Activated T-helper 17 cell treated with anti-CD3 and anti-CD28 coated beads, Interleukin-2, amount 50 U/mL, for 72 hours (primary cell): Measurements from ENCODE around the gene ENPP1. TPM values are rescaled to one million over a fixed set of nuclear protein-coding genes. Genes with fewer than 3 reads are reported as not detected.

Experiments used
- ATAC-seq: fragments of 150-1000 bp; cut with Tn5 transposase; replicated peaks from 2 replicates; pipeline ENCODE4 v1.10.0; 2021; ENCODE audit warnings: mild to moderate bottlenecking, moderate library complexity
- H3K27ac Mint-ChIP-seq: one replicate; pipeline ENCODE4 v1.8.0; 2022; ENCODE audit warnings: mixed read lengths
- H3K27me3 Mint-ChIP-seq: one replicate; pipeline ENCODE4 v1.8.0; 2022; ENCODE audit warnings: mixed read lengths
- H3K36me3 Mint-ChIP-seq: one replicate; pipeline ENCODE4 v1.8.0; 2022; ENCODE audit warnings: low read depth, mild to moderate bottlenecking, mixed read lengths
- H3K4me1 Mint-ChIP-seq: one replicate; pipeline ENCODE4 v1.8.0; 2022; ENCODE audit warnings: mixed read lengths
- H3K4me3 Mint-ChIP-seq: one replicate; pipeline ENCODE4 v1.8.0; 2022; ENCODE audit warnings: mild to moderate bottlenecking, mixed read lengths
- H3K9me3 Mint-ChIP-seq: one replicate; pipeline ENCODE4 v1.8.0; 2022; ENCODE audit warnings: mixed read lengths
- total RNA-seq, 2 donors: library from RNA; stranded (reverse); gene quantifications; one replicate each; pipeline ENCODE4 v1.2.3, GENCODE V29; 2022

Gene ENPP1
- total RNA-seq, 2 donors from 2014 or later: 0.73 to 0.74 TPM

- Mint-ChIP-seq H3K9me3 (no peaks in the 10 kb centered on the region), H3K27ac (no peak overlapping the region), H3K27me3 (peaks cover 18% of the 10 kb centered on the region), H3K4me3 (no peak overlapping the region), H3K4me1 (no peaks in the 10 kb centered on the region), H3K36me3 (no peaks in the 10 kb centered on the region)
- ATAC-seq: no peak
These were observed 31.9 kb upstream of the ENPP1 start for GRCh38 chr6:131775886-131776285.

DNA sequence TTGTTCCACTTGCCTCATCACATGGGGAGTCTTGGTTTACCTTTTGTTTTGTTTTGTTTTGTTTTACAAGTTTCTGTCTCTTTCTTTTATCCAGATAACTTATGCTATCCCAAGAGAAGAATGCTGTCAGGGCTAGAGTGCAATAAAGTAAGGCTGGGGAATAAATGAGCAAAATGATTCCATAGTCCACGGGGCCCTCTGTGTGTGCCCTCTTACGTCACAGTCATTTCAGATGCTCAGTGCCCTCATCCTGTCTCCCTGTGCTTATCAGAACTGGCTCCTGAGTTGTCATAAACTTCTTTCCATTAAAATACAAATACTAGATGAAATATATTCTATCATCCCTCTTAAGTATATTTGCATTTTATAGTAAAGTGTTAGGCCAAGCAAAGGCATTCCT is 30.8 kb upstream of the ENPP1 start:
- Mint-ChIP-seq H3K4me1 (no peaks in the 10 kb centered on the region), H3K9me3 (no peaks in the 10 kb centered on the region), H3K27me3 (peaks cover 19% of the 10 kb centered on the region)

GRCh38 chr6:131778169-131778568 is 29.7 kb upstream of the ENPP1 start:
- peaks cover 15% of the 10 kb centered on the region for H3K27me3 Mint-ChIP-seq

More for the DNA sequence above, 30.8 kb upstream of the ENPP1 start:
- Mint-ChIP-seq H3K36me3 (no peaks in the 10 kb centered on the region), H3K27ac (no peak overlapping the region), H3K4me3 (no peak overlapping the region)
- no peak for ATAC-seq

GRCh38 chr6:131779304-131779703 is 28.5 kb upstream of the ENPP1 start:
- Mint-ChIP-seq H3K27ac (no peak overlapping the region), H3K9me3 (no peaks in the 10 kb centered on the region), H3K4me3 (no peak overlapping the region), H3K36me3 (no peaks in the 10 kb centered on the region), H3K4me1 (no peaks in the 10 kb centered on the region), H3K27me3 (peaks cover 15% of the 10 kb centered on the region)
- ATAC-seq: no peak

More at GRCh38 chr6:131778169-131778568, 29.7 kb upstream of the ENPP1 start:
- ATAC-seq: no peak
- H3K4me1 Mint-ChIP-seq: no peaks in the 10 kb centered on the region
- no peaks in the 10 kb centered on the region for H3K36me3 Mint-ChIP-seq
- no peak overlapping the region for H3K4me3 Mint-ChIP-seq
- no peaks in the 10 kb centered on the region for H3K9me3 Mint-ChIP-seq
- H3K27ac Mint-ChIP-seq: no peak overlapping the region

- H3K27me3 Mint-ChIP-seq: peaks cover 14% of the 10 kb centered on the region
- H3K36me3 Mint-ChIP-seq: no peaks in the 10 kb centered on the region
- H3K27ac Mint-ChIP-seq: no peak overlapping the region
- H3K4me1 Mint-ChIP-seq: no peaks in the 10 kb centered on the region
- ATAC-seq: no peak
- no peak overlapping the region for H3K4me3 Mint-ChIP-seq
- H3K9me3 Mint-ChIP-seq: no peaks in the 10 kb centered on the region
These were observed 27.2 kb upstream of the ENPP1 start for GRCh38 chr6:131780600-131780999.

- peaks cover 14% of the 10 kb centered on the region for H3K27me3 Mint-ChIP-seq
- H3K27ac Mint-ChIP-seq: no peak overlapping the region
- no peaks in the 10 kb centered on the region for H3K4me1 Mint-ChIP-seq
- ATAC-seq: no peak
- H3K4me3 Mint-ChIP-seq: no peak overlapping the region
- no peaks in the 10 kb centered on the region for H3K9me3 Mint-ChIP-seq
- H3K36me3 Mint-ChIP-seq: no peaks in the 10 kb centered on the region
These were observed 26.1 kb upstream of the ENPP1 start for GRCh38 chr6:131781687-131782086.

DNA sequence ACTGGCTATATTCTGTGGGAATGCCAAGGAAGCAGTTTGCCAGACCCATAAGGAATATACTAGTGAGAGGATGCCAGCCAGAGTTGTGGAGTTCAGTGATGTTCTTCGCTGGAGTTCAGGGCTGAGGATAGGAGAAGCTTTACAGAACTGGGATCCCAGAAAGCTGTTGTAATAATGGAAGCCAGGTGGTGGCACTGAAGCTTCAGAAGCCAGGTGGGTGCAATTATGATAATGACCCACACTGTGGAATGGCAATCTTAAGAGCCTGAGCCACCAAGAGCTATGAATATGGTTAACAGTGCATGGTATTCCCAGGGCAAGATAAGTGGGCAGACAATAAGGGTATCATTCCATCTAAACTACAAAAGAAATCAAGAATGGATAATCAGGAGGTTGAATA is 25.1 kb upstream of the ENPP1 start:
- no peaks in the 10 kb centered on the region for H3K4me1 Mint-ChIP-seq
- ATAC-seq: no peak
- H3K27me3 Mint-ChIP-seq: peaks cover 14% of the 10 kb centered on the region
- H3K4me3 Mint-ChIP-seq: no peak overlapping the region
- no peaks in the 10 kb centered on the region for H3K9me3 Mint-ChIP-seq
- H3K36me3 Mint-ChIP-seq: no peaks in the 10 kb centered on the region
- no peak overlapping the region for H3K27ac Mint-ChIP-seq

DNA sequence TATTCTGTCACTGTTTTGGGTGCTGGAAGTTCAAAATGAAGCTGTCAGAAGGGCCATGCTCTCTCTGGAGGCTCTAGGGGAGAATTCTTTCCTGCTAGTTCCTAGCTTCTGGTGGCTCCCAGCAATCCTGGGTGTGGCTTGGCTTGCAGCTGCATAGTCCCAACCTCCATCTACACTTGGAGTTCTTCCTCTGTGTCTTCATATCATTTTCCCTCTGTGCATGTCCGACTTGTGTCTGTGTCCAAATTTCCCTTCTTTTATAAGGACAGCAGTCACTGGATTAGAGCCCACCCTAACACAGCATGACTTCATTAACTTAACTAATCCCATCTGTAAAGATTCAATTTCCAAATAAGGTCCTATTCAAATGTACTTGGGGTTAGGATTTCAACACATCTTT is 23.3 kb upstream of the ENPP1 start:
- no peak for ATAC-seq
- Mint-ChIP-seq H3K4me3 (no peak overlapping the region), H3K27ac (no peak overlapping the region), H3K36me3 (no peaks in the 10 kb centered on the region), H3K9me3 (no peaks in the 10 kb centered on the region), H3K4me1 (peaks cover 7% of the 10 kb centered on the region), H3K27me3 (peaks cover 11% of the 10 kb centered on the region)

DNA sequence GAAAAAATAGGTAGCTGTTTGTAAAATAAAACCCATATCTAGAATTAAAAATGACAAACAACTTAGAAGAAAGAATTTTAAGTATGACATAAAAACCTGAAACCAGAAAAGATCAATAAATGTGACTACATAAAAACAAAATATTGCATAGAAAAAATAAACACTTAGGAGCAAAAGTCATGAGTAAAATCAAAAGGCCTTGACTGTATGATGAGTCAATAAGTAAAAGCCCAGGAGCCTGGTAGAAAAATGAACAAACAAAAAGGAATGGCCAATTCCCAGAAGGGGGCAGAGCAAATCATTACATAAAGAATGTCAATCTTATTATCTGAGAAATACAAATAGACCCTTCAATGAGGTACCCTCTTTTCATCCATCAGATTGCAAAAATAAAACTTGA is 20.7 kb upstream of the ENPP1 start:
- no peaks in the 10 kb centered on the region for H3K9me3 Mint-ChIP-seq
- peaks cover 11% of the 10 kb centered on the region for H3K4me1 Mint-ChIP-seq
- no peaks in the 10 kb centered on the region for H3K36me3 Mint-ChIP-seq
- no peak overlapping the region for H3K4me3 Mint-ChIP-seq
- no peak overlapping the region for H3K27ac Mint-ChIP-seq
- peaks cover 4% of the 10 kb centered on the region for H3K27me3 Mint-ChIP-seq
- no peak for ATAC-seq

DNA sequence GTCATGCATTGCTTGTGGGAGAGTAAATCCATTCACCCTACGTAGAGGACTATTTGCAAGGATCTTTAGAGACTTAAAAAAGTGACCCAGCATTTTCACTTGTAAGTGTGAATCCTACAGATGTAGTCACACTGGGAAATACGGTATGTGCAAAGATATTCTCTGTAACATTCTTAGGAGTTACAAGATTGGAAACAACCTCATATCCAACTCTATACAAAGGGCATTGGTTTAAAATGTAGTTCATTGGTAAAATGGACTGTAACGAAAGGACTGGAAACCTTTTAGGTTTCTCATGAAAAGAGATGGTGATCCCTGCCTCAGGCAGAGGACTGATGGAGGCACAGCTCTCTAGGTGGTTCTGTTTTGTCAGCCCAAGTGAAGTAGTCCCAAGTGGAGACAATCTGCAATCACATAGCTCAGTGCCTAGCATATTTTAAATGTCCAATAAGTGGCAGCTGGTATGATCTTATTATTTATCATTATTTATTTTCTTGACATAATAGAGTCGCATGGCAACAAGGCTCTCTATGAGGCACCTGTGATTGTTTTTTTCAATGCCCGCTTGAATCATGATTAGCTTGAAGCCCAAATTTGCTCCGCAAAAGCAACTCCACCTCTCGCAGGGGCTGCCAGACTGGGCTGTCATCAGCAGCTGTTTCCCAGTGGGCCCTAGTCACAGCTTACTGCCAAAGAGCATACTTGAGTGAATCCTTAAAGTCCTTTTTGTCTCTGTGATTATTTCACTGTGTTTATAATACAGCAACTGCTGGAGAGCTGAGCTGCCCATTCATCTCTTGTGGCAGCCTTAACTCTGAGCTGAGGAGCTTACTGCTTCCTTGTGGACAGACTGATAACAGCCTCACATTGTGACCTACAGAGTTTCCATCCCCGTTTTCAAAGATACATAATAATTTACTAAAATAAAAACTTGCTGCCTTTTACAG is 19.8 kb upstream of the ENPP1 start:
- Mint-ChIP-seq H3K36me3 (no peaks in the 10 kb centered on the region), H3K9me3 (no peaks in the 10 kb centered on the region), H3K4me3 (no peak overlapping the region), H3K27me3 (peaks cover 4% of the 10 kb centered on the region), H3K27ac (no peak overlapping the region), H3K4me1 (peaks cover 14% of the 10 kb centered on the region)
- no peak for ATAC-seq

- peaks cover 7% of the 10 kb centered on the region for H3K27me3 Mint-ChIP-seq
- H3K4me1 Mint-ChIP-seq: peaks cover 14% of the 10 kb centered on the region
- no peak overlapping the region for H3K27ac Mint-ChIP-seq
- ATAC-seq: peak; percentile 77
- H3K4me3 Mint-ChIP-seq: peak overlapping the region; percentile 10
- H3K36me3 Mint-ChIP-seq: no peaks in the 10 kb centered on the region
- H3K9me3 Mint-ChIP-seq: no peaks in the 10 kb centered on the region
These were observed 18.6 kb upstream of the ENPP1 start for GRCh38 chr6:131789219-131789618.

DNA sequence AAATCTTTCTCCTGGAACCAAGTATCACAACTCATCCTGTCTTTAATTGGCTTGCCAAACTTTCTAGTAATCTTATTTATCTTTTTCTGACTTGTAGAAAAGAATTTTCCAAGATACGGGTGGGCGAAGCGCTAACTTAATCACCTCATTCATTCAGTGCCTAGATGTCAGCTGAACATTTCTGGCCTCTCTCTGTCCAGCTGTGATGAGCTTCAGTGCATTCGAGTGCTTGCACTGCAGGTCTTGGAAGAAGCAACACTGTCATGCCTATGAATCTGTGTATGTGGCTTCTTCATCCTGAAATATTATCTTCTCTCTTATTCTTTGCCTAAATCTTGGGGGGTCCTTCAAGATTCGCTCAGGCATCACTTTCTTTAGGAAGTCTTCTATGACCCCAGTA is 16.3 kb upstream of the ENPP1 start:
- Mint-ChIP-seq H3K4me1 (peaks cover 14% of the 10 kb centered on the region), H3K27ac (no peak overlapping the region), H3K4me3 (peak overlapping the region; percentile 27), H3K9me3 (no peaks in the 10 kb centered on the region), H3K36me3 (no peaks in the 10 kb centered on the region), H3K27me3 (peaks cover 4% of the 10 kb centered on the region)
- ATAC-seq: no peak

DNA sequence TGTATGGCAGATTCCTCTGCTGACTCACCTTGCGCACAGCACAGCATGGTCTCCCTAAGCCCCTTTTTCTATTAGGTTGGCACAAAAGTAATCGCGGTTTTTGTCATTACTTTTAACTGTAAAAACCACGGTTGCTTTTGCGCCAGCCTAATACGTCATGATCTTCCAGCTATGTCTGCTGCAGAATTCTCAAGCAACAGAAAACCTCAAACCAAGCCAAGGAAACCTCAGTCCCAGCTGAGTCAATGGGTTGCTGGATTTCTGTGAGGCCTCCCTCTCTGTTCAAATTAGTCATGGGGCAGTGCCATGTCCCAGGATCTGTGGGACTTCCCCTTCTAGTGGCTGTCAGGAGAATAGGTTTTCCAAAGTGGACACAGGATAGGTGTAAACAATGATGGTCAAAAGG is 15.7 kb upstream of the ENPP1 start:
- no peak overlapping the region for H3K27ac Mint-ChIP-seq

DNA sequence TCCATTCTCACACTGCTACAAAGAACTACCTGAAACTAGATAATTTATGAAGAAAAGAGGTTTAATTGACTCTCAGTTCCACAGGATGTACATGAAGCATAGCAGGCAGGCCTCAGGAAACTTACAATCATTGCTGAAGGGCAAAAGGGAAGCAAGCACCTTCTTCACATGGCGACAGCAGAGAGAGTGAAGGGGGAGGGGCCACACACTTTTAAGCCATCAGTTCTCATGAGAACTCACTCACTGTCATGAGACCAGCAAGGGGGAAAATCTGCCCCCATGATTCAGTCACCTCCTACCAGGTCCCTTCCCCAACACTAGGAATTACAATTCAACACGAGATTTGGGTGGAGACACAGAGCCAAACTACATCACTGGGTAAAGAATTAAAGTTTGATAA is 12.5 kb upstream of the ENPP1 start:
- H3K27ac Mint-ChIP-seq: no peak overlapping the region
- H3K9me3 Mint-ChIP-seq: no peaks in the 10 kb centered on the region
- peaks cover 5% of the 10 kb centered on the region for H3K4me1 Mint-ChIP-seq
- H3K27me3 Mint-ChIP-seq: peaks cover 4% of the 10 kb centered on the region
- no peak overlapping the region for H3K4me3 Mint-ChIP-seq
- H3K36me3 Mint-ChIP-seq: no peaks in the 10 kb centered on the region
- no peak for ATAC-seq

More for the DNA sequence above, 15.7 kb upstream of the ENPP1 start:
- H3K9me3 Mint-ChIP-seq: no peaks in the 10 kb centered on the region
- H3K27me3 Mint-ChIP-seq: peaks cover 4% of the 10 kb centered on the region
- peak; percentile 79 for ATAC-seq
- H3K4me3 Mint-ChIP-seq: peak overlapping the region; percentile 27
- no peaks in the 10 kb centered on the region for H3K36me3 Mint-ChIP-seq
- peaks cover 14% of the 10 kb centered on the region for H3K4me1 Mint-ChIP-seq

- no peak overlapping the region for H3K27ac Mint-ChIP-seq
- no peaks in the 10 kb centered on the region for H3K36me3 Mint-ChIP-seq
- H3K4me1 Mint-ChIP-seq: peaks cover 18% of the 10 kb centered on the region
- peak overlapping the region; percentile 20 for H3K4me3 Mint-ChIP-seq
- no peaks in the 10 kb centered on the region for H3K9me3 Mint-ChIP-seq
- ATAC-seq: peak; percentile 79
- peaks cover 4% of the 10 kb centered on the region for H3K27me3 Mint-ChIP-seq
These were observed 5.5 kb upstream of the ENPP1 start for GRCh38 chr6:131802347-131802746.
